Stimulated activated effector memory CD8-positive, alpha-beta T cell treated with anti-CD3 and anti-CD28 coated beads, Interleukin-12 subunit alpha, Interleukin-12 subunit beta, amount 100 ng/mL, for 72 hours (primary cell): ENCODE data around the gene MFRP.

Source experiments
- ATAC-seq: fragments of 150-1000 bp; cut with Tn5 transposase; 2 replicates; pipeline ENCODE4 v1.10.0; 2021
- DNase-seq, 2 donors: peaks; one replicate each; pipeline ENCODE4 v3.0.0; 2021 to 2022; ENCODE audit warnings: low spot score in 2 of 2
- H3K27ac Mint-ChIP-seq: one replicate; pipeline ENCODE4 v1.8.0; 2022; ENCODE audit warnings: mild to moderate bottlenecking, mixed read lengths
- H3K36me3 Mint-ChIP-seq: one replicate; pipeline ENCODE4 v1.8.0; 2022; ENCODE audit warnings: mild to moderate bottlenecking, mixed read lengths
- H3K4me1 Mint-ChIP-seq: one replicate; pipeline ENCODE4 v1.8.0; 2022; ENCODE audit warnings: mixed read lengths
- H3K4me3 Mint-ChIP-seq: one replicate; pipeline ENCODE4 v1.8.0; 2022; ENCODE audit warnings: mild to moderate bottlenecking, mixed read lengths
- H3K9me3 Mint-ChIP-seq: one replicate; pipeline ENCODE4 v1.8.0; 2022; ENCODE audit warnings: mixed read lengths

Gene MFRP

DNA sequence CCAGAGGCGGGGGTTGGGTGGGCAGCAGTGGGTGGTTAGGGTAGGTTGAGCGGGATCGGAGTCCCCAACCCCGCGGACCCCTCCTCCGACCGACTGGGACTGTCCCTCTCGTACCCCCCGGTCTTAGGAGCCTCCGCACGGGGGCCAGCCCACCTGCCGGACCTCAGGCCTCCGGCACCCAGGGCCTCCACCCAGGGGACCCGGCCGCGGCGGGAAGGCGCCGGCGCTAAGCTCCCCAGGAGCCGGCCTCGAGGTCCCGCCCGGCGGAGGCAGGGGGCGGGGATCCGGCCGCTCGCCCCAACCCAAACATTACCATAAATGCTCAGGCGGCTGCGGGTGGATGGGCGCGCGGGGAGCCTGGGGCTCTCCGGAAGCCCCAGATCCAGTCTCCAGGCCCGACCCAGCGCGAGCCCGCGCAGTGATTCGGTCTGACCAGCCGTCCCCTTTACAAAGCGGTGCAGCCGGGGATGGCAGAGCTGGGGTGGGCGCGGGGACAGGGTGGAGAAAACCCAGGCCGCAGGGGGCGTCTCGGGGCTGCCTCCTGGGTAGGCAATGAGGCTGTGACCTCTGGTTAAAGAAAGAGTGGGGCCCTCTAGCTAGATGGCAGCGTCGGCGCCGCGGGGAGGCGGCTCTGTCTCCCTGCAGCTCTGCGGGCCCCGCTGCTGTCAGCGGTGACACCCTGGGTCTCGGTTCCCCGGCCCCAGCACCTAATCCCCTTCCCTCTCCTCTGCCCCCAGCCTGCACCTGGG is 25.6 kb downstream of the MFRP start:
- Mint-ChIP-seq H3K9me3 (no peaks in the 10 kb centered on the region), H3K36me3 (peaks cover 5% of the 10 kb centered on the region), H3K27ac (peak overlapping the region; percentile 94), H3K4me3 (peak overlapping the region; percentile 82), H3K4me1 (peaks cover 37% of the 10 kb centered on the region)
- ATAC-seq (peak; percentile 73), DNase-seq (peak; percentile 59 to 85)

DNA sequence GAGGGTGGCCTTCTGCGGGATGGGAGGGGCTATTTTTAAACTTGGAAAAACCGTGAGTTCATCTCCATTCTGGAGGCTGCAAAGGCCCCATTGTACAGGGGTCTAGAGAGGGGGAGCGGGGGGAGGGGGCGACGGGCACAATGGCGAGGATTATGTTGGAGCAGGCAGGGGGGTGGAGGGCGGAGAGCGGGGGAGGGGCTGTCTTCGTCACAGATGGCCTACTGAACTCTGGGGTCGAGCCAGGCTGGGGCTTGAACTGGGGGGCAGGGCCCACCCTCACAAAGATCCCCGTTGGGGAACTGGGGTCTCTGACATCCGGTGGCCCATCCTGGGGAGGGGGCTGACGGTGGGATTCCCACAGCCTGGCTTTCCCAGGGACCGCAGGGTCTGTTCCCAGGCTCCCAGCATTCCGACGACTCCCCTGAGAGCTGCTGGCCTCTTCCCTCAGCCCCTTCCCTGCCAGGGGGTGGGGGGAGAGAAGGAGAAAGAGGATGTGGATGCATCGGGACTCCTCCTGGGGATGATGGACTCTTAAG is 26.2 kb downstream of the MFRP start:
- Mint-ChIP-seq H3K4me1 (peaks cover 43% of the 10 kb centered on the region), H3K27ac (peak overlapping the region; percentile 77), H3K36me3 (peaks cover 5% of the 10 kb centered on the region), H3K9me3 (no peaks in the 10 kb centered on the region), H3K4me3 (peak overlapping the region; percentile 82)
- DNase-seq: no peak
- no peak for ATAC-seq

DNA sequence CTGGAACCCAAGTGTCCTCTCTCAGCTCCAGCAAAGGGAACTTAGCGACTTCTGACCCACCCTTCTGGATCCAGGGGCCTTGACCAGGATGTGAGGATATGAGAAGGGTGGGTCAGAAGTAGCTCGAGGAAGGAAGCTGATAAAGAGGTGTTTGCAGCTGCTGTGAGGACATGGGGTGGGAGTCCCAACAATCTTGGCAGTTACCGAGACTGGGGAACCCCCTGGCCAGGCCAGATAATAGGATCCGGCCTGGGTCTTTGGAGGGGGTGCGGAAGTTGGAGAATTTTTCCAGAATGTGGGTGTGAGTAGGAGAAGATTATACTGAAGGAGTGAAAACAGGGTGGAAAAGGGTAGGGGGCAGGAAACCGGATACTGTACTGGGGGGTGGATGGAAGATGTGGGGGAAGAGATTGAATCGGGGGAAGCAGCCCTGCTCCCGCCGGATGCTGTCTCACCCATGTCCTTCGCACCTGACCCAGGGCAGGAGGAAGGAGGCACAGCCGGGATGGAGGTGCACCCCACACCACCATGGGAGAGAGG is 26.7 kb downstream of the MFRP start:
- peak overlapping the region; percentile 82 for H3K4me3 Mint-ChIP-seq
- peaks cover 5% of the 10 kb centered on the region for H3K36me3 Mint-ChIP-seq
- DNase-seq: no peak
- H3K4me1 Mint-ChIP-seq: peaks cover 47% of the 10 kb centered on the region
- no peak for ATAC-seq
- peak overlapping the region; percentile 77 for H3K27ac Mint-ChIP-seq
- H3K9me3 Mint-ChIP-seq: no peaks in the 10 kb centered on the region

DNA sequence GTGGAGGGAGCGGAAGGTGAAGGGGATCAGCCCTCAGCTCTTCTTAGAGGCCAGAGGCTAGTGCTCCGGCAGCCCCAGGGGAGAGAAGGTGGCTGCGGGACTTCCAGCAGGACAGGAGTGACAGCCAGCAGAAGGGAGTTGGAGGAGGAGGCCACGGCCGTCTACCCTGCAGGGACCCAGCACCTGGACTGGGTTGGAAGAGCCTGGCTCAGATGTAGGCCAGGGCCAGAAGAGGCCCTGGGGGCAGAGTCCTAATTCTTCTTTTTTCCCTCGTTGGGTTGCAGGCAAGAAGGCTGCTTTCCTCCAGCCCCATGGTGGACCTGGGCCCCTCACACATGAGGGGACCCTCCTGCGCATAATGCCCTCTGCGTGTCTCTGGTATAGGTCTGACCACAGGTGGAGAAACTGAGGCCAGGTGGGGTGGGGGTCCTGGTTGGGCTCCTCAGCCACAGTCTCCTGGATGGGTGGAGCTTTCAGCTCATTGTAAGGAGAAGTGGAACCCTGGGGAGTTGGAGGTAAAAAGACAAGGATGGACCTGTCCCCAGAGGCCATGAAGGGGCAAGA is 27.3 kb downstream of the MFRP start:
- H3K27ac Mint-ChIP-seq: peak overlapping the region; percentile 82
- H3K4me3 Mint-ChIP-seq: peak overlapping the region; percentile 82
- ATAC-seq (no peak), DNase-seq (no peak)
- peaks cover 5% of the 10 kb centered on the region for H3K36me3 Mint-ChIP-seq
- H3K9me3 Mint-ChIP-seq: no peaks in the 10 kb centered on the region
- peaks cover 50% of the 10 kb centered on the region for H3K4me1 Mint-ChIP-seq

DNA sequence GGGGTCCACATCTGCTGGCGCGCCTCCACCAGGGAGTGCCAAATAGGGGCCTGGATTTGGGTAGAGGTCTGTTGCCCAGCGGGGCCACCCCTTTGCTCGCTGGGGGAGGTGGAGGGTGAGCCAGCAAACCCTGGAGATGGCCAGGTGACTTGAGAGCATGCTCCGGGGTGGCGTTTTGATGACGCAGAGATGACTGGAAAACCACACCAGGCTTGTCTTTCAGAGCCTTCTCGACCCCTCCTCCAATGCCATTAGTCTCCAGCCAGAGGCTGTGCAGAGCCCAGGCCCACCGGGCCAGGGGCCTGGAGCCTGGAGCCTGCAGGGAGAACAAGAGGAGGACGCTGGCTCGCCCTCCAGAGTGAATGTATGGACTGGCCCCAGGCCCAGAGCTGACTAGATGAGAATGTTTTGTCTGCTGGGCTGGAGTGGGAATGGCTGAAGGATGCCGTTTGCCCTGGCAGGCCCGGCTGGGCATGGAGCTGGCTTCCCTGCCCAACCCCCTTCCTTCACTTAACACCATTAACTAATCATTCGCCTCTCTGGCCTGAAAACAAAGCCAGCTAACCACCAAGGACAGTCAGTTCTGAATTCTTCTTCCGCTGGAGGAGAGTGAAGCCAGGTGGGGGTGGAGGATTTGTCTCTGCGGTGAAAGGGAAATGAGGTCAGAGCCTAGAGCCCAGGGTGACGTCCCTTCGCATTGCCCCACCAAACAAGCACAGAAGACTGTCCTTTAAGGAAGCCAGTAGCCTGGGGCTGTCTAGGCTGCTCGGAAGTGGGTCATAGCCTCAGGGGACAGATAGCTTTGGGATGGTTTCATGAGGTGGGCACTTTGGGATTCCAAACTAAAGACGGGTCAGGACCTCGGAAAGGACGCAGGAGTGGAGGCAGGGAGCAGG is 28.0 kb downstream of the MFRP start:
- Mint-ChIP-seq H3K4me3 (peak overlapping the region; percentile 82), H3K4me1 (peaks cover 46% of the 10 kb centered on the region), H3K9me3 (no peaks in the 10 kb centered on the region), H3K27ac (peak overlapping the region; percentile 82), H3K36me3 (peaks cover 5% of the 10 kb centered on the region)
- peak; percentile 71 for ATAC-seq
- DNase-seq: no peak

DNA sequence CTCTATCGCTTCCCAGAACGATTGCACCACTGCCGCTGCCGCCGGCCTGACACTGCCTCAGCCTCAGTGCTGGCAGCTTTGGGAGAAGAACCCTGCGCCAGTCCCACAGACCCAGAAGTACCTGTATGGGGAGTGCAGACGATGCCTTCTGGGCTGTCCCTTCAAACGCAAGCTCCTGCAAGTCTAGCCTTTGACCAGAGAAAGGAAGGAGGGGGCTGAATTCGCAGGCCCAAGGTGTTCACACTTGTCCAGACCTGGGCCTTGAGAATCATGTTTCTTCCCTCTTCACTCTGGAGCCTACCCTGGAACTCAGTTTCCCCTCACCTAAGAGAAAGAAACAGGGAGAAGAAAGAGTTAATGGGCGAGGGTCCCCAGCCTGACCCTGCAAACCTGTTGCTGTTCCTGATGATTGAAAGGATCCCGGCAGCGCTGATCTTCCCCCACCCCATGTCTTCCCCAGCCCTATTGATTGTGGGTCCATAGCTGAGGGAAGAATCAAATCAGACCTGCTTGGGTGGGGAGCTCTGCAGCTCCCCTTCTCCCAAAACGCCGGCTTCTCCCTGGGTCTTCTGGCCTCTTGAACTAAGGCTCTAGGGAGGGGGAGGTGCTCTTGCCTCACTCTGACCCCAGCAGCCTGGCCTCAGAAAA is 28.8 kb downstream of the MFRP start:
- H3K4me3 Mint-ChIP-seq: peak overlapping the region; percentile 82
- DNase-seq (no peak), ATAC-seq (no peak)
- H3K4me1 Mint-ChIP-seq: peaks cover 41% of the 10 kb centered on the region
- no peaks in the 10 kb centered on the region for H3K9me3 Mint-ChIP-seq
- peaks cover 5% of the 10 kb centered on the region for H3K36me3 Mint-ChIP-seq
- no peak overlapping the region for H3K27ac Mint-ChIP-seq

DNA sequence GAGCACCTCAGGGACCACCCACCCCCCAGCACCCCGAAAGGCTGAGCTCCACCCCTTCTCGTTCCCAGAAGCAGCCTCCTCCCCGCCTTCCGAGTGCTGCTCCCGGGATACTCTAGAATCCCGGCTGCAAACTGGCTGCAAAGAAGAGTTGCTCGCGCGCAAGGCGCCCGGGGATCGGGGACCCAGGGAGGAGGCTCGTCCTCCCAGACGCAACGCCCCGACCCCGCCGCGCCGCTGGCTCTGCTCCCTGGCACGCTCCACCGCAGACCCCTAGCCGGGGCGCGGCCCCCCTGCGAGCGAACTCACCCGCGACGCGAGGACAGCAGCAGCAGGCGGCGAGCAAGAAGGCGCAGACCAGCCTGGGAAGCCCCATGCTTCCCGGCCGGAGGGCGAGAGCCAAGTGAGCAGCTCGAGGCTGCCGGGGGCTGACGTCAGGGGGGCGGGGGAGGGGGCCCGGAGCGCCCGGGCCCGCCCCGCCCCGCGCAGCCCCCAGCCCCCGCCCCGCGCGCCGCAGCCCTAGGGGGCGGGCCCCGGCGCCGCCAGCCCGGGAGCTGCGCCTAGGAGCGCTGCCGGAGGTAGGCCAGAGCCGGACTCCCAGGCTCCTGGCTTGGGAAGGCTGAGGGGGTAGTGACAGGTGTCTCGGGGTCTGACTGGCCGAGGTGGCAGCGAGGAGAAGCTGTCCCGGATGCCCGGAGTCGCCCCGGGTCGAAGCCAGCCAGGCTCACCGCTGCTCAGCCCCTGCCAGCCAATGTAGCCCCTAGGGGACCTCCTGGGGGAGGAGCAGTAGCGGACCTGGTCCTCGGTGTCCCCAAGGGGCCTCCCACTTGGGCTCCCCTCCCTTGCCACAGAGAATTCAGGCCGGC is 29.5 kb downstream of the MFRP start, which contains the start of gene MCAM:
Gene MCAM (minus strand): TSS at position 402 of the 863 bp plus-strand sequence. CDS start 29 bp downstream, at position 373.
- H3K4me1 Mint-ChIP-seq: peaks cover 41% of the 10 kb centered on the region
- peaks cover 11% of the 10 kb centered on the region for H3K36me3 Mint-ChIP-seq
- ATAC-seq (no peak), DNase-seq (no peak)
- peak within 1 kb of the TSS; percentile 73 for H3K27ac Mint-ChIP-seq
- no peaks in the 10 kb centered on the region for H3K9me3 Mint-ChIP-seq
- peak within 1 kb of the TSS; percentile 82 for H3K4me3 Mint-ChIP-seq

DNA sequence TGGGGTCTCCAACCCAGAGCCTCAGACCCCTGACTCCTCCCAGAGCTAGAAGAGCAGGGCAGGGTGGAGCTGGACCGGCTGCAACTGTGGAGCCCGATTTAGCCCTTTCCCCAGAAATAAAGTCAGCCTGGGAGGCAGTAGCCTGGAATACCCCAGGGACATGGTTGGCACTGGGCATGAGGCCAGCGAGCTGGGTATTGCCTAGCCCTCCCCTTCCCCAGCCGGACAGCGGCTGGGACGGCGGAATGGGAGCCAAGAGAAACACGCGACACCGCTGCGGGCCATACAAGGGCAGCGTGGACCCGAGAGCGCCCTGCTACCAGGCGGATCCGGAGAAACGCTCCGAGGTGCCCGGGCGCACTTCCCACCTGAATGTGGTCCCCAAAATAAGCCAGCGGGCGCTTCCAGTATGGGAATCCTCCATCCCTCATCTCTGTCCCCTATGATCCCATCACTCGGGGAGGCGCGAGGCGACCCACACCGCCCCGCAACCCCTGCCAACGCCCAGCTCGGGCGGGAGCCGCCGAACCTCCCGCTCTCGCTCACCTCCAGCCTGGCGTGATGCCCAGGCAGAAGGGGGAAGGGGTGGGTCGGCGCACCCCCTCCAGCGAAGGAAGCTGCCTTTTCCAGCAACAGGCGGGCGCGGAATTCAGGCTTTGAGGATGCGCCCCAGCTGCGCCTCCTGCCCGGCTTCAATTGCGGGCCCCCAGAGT is 30.3 kb downstream of the MFRP start:
- no peak for DNase-seq

DNA sequence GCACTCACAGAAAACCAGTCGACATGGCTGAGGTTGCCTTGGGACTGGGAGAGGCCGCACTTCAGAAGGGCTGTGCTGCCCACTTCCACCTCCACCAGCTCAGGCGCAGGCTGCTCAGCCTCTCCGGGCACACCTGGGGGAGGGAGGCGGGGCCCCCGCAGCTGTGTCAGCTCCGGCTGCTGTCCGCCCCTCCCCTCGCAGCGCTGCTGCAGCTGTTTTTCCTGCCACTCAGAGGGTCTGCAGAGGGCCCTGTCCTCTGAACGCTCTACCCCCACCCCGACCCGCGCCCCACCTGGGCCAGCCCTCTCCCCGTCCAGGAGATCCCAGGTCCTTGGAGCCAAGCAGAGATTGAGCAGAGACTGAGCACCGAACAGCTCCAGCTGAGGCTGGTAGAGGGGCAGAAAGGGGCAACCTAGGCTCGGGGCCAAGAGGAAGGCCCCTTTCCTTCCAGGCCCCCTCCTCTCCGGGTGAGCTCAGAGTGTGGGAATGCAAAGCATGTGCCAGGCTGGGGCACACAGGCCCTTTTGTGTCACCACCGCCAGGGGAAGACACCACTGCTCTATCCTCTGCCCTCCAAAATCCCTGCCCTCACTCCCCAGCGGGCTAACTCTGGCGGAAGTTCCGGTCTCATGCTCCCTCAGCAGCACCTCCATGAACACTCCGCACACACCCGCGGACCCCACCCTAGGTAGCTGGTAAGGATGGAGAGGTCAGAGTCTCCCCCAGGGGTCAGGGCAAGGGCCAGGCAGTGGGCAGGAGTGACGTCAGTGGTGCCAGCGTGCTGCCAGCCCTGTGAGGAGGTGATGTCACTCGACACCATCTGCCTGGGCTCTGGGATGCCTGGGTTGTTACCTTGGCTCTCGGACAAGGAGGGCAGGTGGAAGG is 31.1 kb downstream of the MFRP start:
- peak overlapping the region; percentile 77 for H3K4me3 Mint-ChIP-seq
- peaks cover 35% of the 10 kb centered on the region for H3K4me1 Mint-ChIP-seq
- DNase-seq (no peak), ATAC-seq (peak; percentile 62)
- no peaks in the 10 kb centered on the region for H3K9me3 Mint-ChIP-seq
- peaks cover 16% of the 10 kb centered on the region for H3K36me3 Mint-ChIP-seq
- H3K27ac Mint-ChIP-seq: peak overlapping the region; percentile 73

More for the DNA sequence above, 30.3 kb downstream of the MFRP start:
- H3K9me3 Mint-ChIP-seq: no peaks in the 10 kb centered on the region
- H3K4me1 Mint-ChIP-seq: peaks cover 36% of the 10 kb centered on the region
- ATAC-seq: no peak
- H3K36me3 Mint-ChIP-seq: peaks cover 11% of the 10 kb centered on the region
- peak overlapping the region; percentile 73 for H3K27ac Mint-ChIP-seq
- H3K4me3 Mint-ChIP-seq: peak overlapping the region; percentile 77

DNA sequence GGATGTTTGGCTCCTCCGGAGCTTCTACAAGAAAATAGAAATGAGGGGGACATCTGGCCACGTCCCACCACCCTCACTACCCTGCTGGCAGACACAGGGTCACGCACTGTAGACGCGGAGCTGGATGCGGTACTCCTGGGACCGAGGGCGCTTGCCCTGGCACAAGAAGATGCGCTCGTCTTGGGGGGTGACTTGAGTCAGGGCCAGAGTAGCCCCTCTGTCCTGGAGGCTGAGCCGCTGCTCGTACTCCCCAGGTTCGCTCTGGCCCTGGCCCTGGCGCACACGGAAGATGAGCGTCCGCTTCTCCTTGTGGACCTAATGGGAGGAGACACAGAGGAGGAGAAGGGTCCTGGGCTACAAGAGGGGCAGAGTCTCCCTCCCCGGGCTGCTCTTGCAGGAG is 31.8 kb downstream of the MFRP start:
- Mint-ChIP-seq H3K4me3 (peak overlapping the region; percentile 77), H3K4me1 (peaks cover 32% of the 10 kb centered on the region), H3K27ac (no peak overlapping the region), H3K9me3 (no peaks in the 10 kb centered on the region), H3K36me3 (peaks cover 16% of the 10 kb centered on the region)
- DNase-seq (no peak), ATAC-seq (no peak)

DNA sequence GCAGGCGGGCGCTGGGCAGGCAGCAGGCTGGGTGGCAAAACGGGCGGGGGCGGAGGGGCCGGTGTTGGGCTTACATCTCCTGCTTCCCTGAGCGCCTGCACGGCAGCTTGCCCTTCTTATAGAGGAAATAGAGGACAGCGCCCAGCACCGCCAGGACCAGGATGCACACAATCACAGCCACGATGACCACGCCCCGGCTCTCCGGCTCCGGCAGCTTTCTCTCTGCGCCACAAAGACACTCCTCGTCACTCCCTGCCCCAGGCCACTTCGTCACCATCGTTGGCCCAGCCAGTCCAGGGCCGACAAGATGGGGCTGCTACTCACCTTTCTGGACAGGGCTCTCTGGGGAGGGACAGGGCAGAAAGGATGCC is 35.8 kb downstream of the MFRP start:
- Mint-ChIP-seq H3K9me3 (no peaks in the 10 kb centered on the region), H3K27ac (no peak overlapping the region), H3K4me3 (no peak overlapping the region), H3K36me3 (peaks cover 24% of the 10 kb centered on the region), H3K4me1 (peaks cover 22% of the 10 kb centered on the region)
- DNase-seq (no peak), ATAC-seq (no peak)

DNA sequence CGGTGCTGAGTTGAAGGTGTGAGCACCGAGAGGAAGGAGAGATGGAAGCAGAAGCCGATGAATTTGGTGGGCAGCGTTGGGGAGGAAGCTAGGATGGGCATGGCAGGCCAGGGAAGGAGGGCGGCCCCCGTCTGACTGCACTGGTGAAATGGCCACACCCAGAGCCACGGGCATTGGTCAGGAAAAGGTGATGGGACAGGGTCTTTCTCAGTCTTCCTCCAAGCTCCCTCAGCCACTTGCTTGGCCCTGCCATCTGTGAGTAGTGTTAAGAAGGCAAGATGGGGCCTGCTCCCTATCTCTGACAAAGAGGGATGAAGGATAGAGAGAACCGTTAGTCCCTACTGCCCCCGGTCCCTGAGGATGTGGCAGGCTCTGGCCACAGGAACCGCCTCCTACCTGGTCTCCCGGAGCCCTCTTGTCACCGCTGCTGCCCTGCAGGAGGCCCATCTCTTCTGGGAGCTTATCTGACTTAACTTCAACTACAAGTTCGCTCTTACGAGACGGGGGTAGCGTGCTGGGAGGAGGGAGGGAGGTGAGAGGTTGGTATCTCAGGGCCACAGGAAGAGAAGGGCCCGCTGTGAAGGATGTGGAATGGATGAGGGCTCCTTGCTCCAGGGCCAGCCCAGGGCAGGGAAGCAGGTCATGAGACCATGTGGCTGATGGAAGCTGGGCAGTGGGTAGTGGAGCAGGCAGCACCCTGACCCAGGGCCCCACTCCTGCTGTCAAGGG is 36.4 kb downstream of the MFRP start:
- Mint-ChIP-seq H3K36me3 (peaks cover 24% of the 10 kb centered on the region), H3K4me1 (peaks cover 21% of the 10 kb centered on the region), H3K4me3 (no peak overlapping the region), H3K27ac (peak overlapping the region; percentile 57), H3K9me3 (no peaks in the 10 kb centered on the region)
- ATAC-seq (no peak), DNase-seq (no peak)
